HG03139 (cell line): ENCODE data around the gene FAXC.

ENCODE experiments used
- ATAC-seq: cut with Tn5 transposase; IDR thresholded peaks from one replicate; pipeline ENCODE4 v1.9.1; 2021; ENCODE audit not compliant: unreplicated experiment

Gene FAXC

DNA sequence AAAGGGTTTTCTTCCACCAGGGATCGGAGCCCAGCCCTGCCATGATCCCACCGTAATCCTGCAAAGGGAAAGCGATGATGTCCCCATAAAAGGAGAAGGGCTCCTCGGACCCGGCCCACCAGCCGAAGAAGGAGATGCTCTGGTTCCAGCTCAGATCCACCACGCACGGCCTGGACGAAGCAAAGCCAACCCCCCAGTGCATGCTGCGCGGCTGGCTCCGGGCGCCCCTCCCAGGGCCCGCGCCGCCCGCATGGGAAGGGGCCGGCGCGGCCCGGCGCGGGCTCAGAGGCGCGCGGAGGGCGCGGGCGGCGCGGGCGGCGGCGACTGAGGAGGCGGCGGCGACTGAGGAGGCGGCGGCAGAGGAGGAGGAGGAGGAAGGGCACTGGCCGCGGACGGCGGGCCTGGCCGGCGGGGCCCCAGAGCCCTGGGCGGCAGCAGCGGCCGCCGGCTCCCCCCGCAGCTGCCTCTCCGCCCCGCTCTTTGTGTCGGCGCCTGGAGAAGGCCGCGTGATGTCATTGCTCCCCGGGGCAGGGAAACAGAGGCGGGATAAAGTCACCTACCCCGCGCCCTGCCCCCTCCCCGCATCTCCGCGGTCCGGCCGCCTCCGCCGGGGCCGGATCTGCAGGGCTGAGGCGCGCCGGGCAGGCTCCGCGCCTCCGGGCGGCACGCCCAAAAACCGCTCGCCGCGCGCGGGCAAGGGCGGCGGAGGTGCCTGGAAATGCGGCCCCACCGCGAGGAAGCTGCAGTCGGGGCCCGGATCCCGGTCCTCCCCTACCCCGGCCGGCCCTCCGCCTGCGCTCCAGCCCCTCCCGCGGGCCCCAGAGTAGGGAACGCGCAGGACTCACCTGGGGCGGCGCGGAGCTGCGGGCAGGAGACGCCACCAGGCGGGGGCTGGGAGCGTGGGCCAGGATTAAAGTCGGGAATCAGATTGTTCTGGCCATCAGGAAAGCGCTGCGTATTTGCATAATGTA, at the start of gene FAXC:
TSS of gene FAXC (minus strand) at position 504 of the 971 bp plus-strand sequence. CDS start at position 202, 302 bp downstream.
- ATAC-seq = peak; percentile 62

DNA sequence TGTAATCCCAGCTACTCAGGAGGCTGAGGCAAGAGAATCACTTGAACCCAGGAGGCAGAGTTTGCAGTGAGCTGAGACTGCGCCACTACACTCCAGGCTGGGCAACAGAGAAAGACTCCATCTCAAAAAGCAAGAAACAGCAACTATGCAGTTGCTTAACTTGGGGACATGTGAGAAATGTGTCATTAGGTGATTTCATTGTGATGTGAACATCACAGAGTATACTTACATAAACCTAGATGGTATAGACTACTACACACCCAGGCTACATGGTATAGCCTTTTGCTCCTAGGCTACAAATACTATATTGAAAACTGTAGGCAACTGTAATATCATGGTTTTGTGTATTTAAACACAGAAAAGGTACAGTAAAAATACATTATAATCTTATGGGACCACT, 47.8 kb upstream of the FAXC start:
- no peak for ATAC-seq

GRCh38 chr6:99393698-99394531, 44.4 kb upstream of the FAXC start, which contains the start of gene COQ3:
COQ3 (minus strand) TSS chr6:99394195; CDS start chr6:99394179, 16 bp downstream.
- peak; percentile 81 for ATAC-seq

GRCh38 chr6:99393366-99393697, 43.9 kb upstream of the FAXC start:
- ATAC-seq = peak; percentile 21

DNA sequence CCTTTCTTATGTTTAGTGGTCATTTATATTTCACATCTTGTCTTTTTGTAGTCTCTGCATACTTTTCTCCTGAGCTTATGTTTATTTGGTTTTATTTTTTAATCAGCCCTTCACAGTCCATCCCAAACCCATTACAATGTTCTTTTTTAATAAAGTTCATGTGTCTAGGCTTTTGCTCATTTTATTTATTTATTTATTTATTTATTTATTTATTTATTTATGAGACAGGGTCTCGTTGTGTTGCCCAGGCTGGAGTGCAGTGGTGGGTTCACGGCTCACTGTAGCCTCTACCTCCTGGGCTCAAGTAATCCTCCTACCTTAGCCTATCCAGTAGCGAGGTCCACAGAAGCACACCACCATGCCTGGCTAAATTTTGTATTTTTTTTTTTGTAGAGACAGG, 41.4 kb upstream of the FAXC start:
- ATAC-seq = no peak

DNA sequence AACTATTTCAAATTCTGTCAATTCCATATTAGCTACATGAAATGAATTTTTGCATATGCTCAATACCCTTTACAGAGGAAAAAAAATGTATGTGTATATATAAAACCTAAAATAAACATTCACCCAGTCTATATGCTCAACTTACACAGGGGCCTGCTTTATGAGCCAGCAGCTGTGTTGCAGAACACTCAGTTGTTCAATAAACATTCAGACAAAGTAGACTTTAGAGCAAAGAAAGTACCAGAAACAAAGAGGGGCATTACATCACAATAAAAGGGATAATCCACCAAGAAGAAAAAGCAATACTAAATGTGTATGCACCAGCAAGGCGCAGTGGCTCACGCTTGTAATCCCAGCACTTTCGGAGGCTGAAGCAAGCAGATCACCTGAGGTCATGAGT, 35.0 kb upstream of the FAXC start:
- no peak for ATAC-seq

DNA sequence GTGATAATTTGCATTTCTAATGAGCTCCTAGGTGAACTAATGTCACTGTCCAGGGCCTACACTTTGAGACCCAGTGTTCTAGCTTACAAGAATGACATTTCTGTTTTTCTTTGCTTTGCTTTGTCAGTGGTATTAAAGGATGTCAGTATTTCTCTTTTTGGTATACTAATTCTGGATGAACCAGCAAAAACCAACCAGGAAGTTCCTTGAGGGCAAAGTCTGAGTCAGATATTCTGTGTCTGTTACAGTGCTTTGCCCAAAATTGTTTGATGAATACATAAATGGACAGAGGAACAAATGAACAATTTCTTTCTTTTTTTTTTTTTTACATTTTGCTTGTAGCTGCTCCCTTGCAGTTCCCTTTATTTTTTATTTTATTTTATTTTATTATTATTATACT, 29.2 kb upstream of the FAXC start:
- ATAC-seq = no peak

DNA sequence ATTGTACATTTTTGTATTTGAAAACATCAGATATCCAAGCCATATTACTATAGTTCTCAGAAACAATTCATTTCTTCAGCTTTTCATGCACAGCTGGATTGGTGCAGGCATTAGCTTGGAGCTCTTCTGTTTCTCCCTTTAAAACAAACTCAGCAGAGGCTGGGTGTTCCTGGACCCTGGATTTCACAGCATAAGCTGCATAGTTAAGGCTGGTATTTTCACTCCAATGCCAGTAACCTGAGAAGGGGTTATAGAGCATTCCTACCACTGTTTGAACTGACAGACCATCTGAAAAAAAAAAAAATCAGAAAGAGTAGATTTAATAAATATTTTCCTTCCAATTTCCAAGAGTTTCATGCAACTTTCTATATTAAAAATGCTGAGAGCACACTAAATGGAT, 20.1 kb upstream of the FAXC start:
- no peak for ATAC-seq

DNA sequence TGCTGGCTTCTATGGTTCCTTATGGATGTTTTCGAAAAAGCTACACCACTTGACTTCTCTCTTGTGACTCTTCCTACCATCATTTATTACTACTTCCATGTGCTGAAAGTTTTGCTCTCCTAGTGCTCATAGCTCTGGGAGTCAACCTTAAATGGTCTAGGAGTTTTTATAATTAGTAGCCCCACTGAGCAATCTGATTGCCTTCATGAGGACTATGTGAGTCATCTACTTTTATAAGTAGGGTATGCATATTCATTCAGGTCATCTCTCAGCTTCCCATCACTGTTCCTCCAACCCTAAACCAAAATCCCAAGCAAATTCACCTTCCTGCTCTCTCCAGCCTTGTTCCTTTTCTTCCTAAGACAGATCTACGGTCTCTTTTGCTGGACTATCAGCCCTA, 17.4 kb upstream of the FAXC start:
- ATAC-seq = no peak

- ATAC-seq = peak; percentile 69
Measured at GRCh38 chr6:99364026-99364425, 14.6 kb upstream of the FAXC start.

GRCh38 chr6:99362678-99363268, 13.3 kb upstream of the FAXC start:
- no peak for ATAC-seq

DNA sequence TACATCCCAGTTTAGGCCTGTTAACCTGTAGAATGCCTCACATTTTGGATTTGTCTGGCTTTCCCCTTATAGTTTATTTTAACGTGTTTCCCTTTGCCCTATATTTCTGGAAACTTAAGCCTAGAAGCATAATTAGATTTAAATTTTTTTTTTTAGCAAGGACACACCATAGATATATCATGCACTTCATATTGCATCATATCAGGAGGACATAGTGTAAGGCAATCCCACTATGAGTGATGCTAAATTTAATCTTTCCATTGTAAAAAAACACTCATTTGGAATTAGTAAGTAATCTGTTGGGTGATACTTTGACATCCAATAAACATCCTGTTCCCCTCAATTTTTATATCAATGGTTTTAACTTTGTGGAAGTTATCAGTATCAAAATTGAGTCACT, 10.3 kb upstream of the FAXC start:
- no peak for ATAC-seq

DNA sequence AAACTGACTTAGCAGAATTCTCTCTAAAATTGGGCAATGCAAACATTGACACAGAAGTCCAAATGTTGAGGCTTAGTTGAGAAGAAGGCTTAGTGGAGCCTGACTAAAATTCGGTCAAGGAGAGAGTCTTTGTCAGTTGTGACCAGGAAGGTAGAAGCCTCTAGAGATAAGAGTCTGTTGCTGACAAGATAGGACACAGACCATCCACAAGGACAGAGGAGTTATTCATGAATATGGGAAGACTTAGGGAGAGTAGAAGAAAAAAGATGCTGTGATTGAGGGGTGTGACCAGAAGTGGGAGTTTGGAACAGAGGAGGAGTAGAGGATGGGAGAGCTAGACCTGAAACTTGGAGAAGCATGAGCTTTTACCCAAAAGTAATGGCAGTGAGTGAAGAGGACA, 7.2 kb upstream of the FAXC start:
- ATAC-seq = no peak

- ATAC-seq = no peak
Measured at GRCh38 chr6:99354983-99355382, 5.5 kb upstream of the FAXC start.

- no peak for ATAC-seq
Measured at GRCh38 chr6:99353126-99353525, 3.7 kb upstream of the FAXC start.

- no peak for ATAC-seq
Measured at GRCh38 chr6:99350573-99350972, 1.1 kb upstream of the FAXC start.

DNA sequence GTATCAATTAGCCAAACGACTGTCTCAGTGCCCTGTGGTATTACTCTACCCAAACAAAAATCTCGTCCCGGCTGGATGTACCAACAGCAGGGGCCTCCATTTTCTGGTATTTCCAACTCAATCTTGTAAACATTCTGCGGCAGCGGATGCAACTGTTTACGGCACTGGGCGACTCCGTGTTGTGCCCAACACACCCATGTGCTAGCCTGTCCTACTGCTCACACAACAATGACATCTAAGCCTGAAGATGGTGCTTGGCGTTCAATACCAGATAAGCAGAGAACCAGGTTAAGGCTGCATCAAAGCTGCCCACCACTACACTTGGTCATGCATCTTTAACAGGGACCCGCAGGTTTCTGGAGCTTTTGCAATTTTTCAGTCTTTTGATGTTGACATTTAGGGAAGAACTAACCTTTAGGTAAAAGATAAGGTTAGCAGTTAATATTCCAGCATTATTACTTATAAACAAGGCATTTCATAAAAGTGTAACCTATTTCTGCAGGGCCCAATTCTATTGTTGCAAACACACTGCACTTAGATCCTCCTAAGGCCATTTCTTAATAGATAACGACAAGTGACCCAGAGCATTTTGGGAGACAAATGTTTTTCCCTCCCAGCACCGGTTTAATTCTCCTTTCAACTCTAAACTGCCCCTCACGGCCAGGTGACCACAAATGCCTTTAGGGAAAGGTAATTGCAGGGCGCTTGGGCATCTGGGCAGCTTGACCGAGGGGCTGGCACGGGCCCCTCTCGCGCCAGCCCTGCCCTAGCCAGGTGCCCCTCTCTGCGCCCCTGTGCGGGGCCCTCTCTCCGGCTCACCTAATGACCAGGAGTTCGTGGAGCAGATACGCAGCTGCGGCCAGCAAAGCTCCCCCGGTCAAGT, 945 bp downstream of the FAXC start:
- ATAC-seq = no peak

GRCh38 chr6:99347804-99348203, 1.7 kb downstream of the FAXC start:
- no peak for ATAC-seq

- ATAC-seq = no peak
Measured at GRCh38 chr6:99346595-99346994, 2.9 kb downstream of the FAXC start.

GRCh38 chr6:99345164-99345563, 4.3 kb downstream of the FAXC start:
- no peak for ATAC-seq

DNA sequence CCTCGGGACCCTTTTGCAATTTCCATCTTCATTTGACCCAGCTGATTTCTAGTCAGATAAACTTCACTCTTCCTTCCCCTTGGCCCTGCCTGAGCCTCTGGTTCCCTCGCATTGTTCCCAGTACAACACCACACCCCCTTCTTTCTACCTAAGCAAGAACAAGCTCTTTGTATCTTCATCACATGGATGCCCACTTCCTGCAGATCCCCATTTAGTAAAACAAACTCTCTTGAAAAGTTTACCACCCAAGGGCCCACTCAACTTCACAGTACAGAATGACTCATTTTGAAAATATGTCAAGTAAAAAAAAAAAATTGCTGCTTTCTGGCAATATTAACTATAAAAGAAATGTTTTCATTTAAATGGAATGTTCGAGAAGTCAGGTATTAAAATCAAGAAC, 5.2 kb downstream of the FAXC start:
- ATAC-seq = no peak
